H1 (cell line): ENCODE results near the gene HAT1. TPM values are rescaled to one million over a fixed set of nuclear protein-coding genes. Genes with fewer than 3 reads are reported as not detected.

ENCODE experiments used
- CTCF ChIA-PET: fragments of 300-600 bp; sonication (Branson Sonifier 250); formaldehyde crosslinking; loops from one replicate; lab custom pipeline; 2021; ENCODE audit not compliant: partially characterized antibody; lab: Charles Lee
- POLR2A ChIA-PET: fragments of 300-600 bp; sonication (Branson Sonifier 250); formaldehyde crosslinking; loops from one replicate; lab custom pipeline; 2021; ENCODE audit warnings: inconsistent platforms; ENCODE audit not compliant: partially characterized antibody; lab: Charles Lee
- DNase-seq, 2 experiments: peaks; one replicate each; pipeline versions ENCODE4 v3.0.0 to v3.0.0-alpha.2; 2010 to 2022; ENCODE audit warnings: low spot score in 2 of 2, low read depth in 1 of 2, mixed read lengths in 1 of 2
- FAIRE-seq: peaks from 2 replicates; lab custom pipeline; 2011; peaks lifted over from hg19 to GRCh38; lab: Jason Lieb, UNC
- H2AFZ ChIP-seq: 2 replicates; pipeline ENCODE4 v1.8.1; 2012; ENCODE audit warnings: low read length, inconsistent platforms
- H2AK5ac ChIP-seq: 2 replicates; pipeline ENCODE4 v1.6.1; 2013; ENCODE audit warnings: low read depth, low read length
- H2BK120ac ChIP-seq: replicated peaks from 2 replicates; pipeline ENCODE3; 2013; ENCODE audit warnings: low read depth, low read length, inconsistent platforms
- H2BK12ac ChIP-seq: 2 replicates; pipeline ENCODE4 v1.6.1; 2013; ENCODE audit warnings: low read depth, low read length
- H2BK15ac ChIP-seq: 2 replicates; pipeline ENCODE4 v1.6.1; 2013; ENCODE audit warnings: low read length
- H2BK20ac ChIP-seq: 2 replicates; pipeline ENCODE4 v1.6.1; 2013; ENCODE audit warnings: low read length
- H2BK5ac ChIP-seq: 2 replicates; pipeline ENCODE4 v1.6.1; 2013; ENCODE audit warnings: low read depth, low read length
- H3K14ac ChIP-seq: 2 replicates; pipeline ENCODE4 v1.6.1; 2013; ENCODE audit warnings: inconsistent platforms; ENCODE audit not compliant: insufficient read length
- H3K18ac ChIP-seq: 2 replicates; pipeline ENCODE4 v1.6.1; 2013; ENCODE audit warnings: low read length; ENCODE audit errors: extremely low read depth
- H3K23ac ChIP-seq: 2 replicates; pipeline ENCODE4 v1.6.1; 2013; ENCODE audit warnings: inconsistent platforms; ENCODE audit not compliant: insufficient read length
- H3K23me2 ChIP-seq: 2 replicates; pipeline ENCODE4 v1.6.1; 2013; ENCODE audit warnings: low read depth, low read length
- H3K27ac ChIP-seq: 2 replicates; pipeline ENCODE4 v1.6.1; 2011; ENCODE audit warnings: low read depth, low read length, inconsistent platforms
- H3K27me3 ChIP-seq, 4 experiments: replicated peaks in 1 of 4; 1 replicate in 1 of 4; 2 replicates in 3 of 4; pipeline versions ENCODE4 v1.6.1 to v1.8.1; 2011 to 2013; ENCODE audit warnings: low read length in 3 of 4, mild to moderate bottlenecking in 3 of 4, inconsistent platforms in 2 of 4, mixed read lengths in 2 of 4, moderate library complexity in 1 of 4; ENCODE audit not compliant: control insufficient read depth in 3 of 4, insufficient read depth in 3 of 4; ENCODE audit errors: extremely low read depth in 1 of 4
- H3K36me3 ChIP-seq, 4 experiments: 2 replicates each; pipeline versions ENCODE4 v1.6.1 to v1.8.1; 2011 to 2013; ENCODE audit warnings: mild to moderate bottlenecking in 4 of 4, low read length in 3 of 4, moderate library complexity in 2 of 4, control low read depth in 1 of 4, inconsistent platforms in 1 of 4; ENCODE audit not compliant: insufficient read depth in 4 of 4, control insufficient read depth in 2 of 4
- H3K4ac ChIP-seq: replicated peaks from 2 replicates; pipeline ENCODE3; 2013; ENCODE audit warnings: low read length, low read depth, mixed read lengths, inconsistent platforms; ENCODE audit not compliant: insufficient read length
- H3K4me1 ChIP-seq, 4 experiments: replicated peaks in 1 of 4; 1 replicate in 1 of 4; 2 replicates in 3 of 4; pipeline versions ENCODE4 v1.6.1 to v1.8.1; 2011 to 2013; ENCODE audit warnings: low read length in 3 of 4, inconsistent platforms in 2 of 4, mixed read lengths in 1 of 4; ENCODE audit not compliant: insufficient read depth in 4 of 4, control insufficient read depth in 3 of 4
- H3K4me2 ChIP-seq, 2 experiments: 2 replicates each; pipeline versions ENCODE4 v1.6.1 to v1.8.1; 2011 to 2013; ENCODE audit warnings: low read depth in 2 of 2, low read length in 2 of 2, control low read depth in 1 of 2, inconsistent platforms in 1 of 2, mild to moderate bottlenecking in 1 of 2; ENCODE audit not compliant: insufficient read depth in 1 of 2
- H3K4me3 ChIP-seq, 4 experiments: fragments of 200-600, 300-600 bp in 1 of 4; sonication (generic), shearing (Covaris generic), sonication (Bioruptor Twin) in 1 of 4; 2 replicates each; pipeline versions ENCODE4 v1.5.1 to v1.8.1; 2011 to 2016; ENCODE audit warnings: low read length in 4 of 4, low read depth in 3 of 4, control low read depth in 2 of 4, inconsistent platforms in 2 of 4, mild to moderate bottlenecking in 2 of 4, mixed read lengths in 1 of 4, moderate library complexity in 1 of 4; ENCODE audit not compliant: insufficient read depth in 2 of 4; ENCODE audit errors: extremely low read depth in 1 of 4
- H3K56ac ChIP-seq: replicated peaks from 2 replicates; pipeline ENCODE3; 2013; ENCODE audit warnings: low read depth, mild to moderate bottlenecking, mixed read lengths, low read length, inconsistent platforms; ENCODE audit not compliant: insufficient read length
- H3K79me1 ChIP-seq: 2 replicates; pipeline ENCODE4 v1.6.1; 2013; ENCODE audit warnings: low read depth, low read length, control low read depth
- H3K79me2 ChIP-seq, 2 experiments: 2 replicates each; pipeline versions ENCODE4 v1.6.1 to v1.8.1; 2012 to 2013; ENCODE audit warnings: low read length in 2 of 2, mild to moderate bottlenecking in 2 of 2, inconsistent platforms in 1 of 2; ENCODE audit not compliant: insufficient read depth in 2 of 2, control insufficient read depth in 1 of 2
- H3K9ac ChIP-seq, 4 experiments: replicated peaks in 1 of 4; 1 replicate in 1 of 4; 2 replicates in 3 of 4; pipeline versions ENCODE4 v1.6.1 to v1.8.1; 2011 to 2013; ENCODE audit warnings: low read depth in 3 of 4, low read length in 3 of 4, control low read depth in 2 of 4, mild to moderate bottlenecking in 2 of 4, moderate library complexity in 2 of 4, inconsistent platforms in 1 of 4; ENCODE audit errors: extremely low read depth in 1 of 4
- H3K9me3 ChIP-seq, 2 experiments: 2 replicates each; pipeline versions ENCODE4 v1.6.1 to v1.8.1; 2012 to 2013; ENCODE audit warnings: mild to moderate bottlenecking in 2 of 2, moderate library complexity in 2 of 2, control low read depth in 1 of 2, inconsistent platforms in 1 of 2, low read depth in 1 of 2, low read length in 1 of 2, mixed read lengths in 1 of 2; ENCODE audit not compliant: insufficient read depth in 2 of 2
- H4K20me1 ChIP-seq, 2 experiments: replicated peaks in 1 of 2; 2 replicates each; pipeline versions ENCODE3 to v1.8.1; 2011 to 2013; ENCODE audit warnings: inconsistent platforms in 2 of 2, low read length in 2 of 2, mild to moderate bottlenecking in 1 of 2; ENCODE audit not compliant: insufficient read depth in 2 of 2, control insufficient read depth in 1 of 2
- H4K5ac ChIP-seq: 2 replicates; pipeline ENCODE4 v1.6.1; 2013; ENCODE audit warnings: low read length, low read depth, mixed read lengths, inconsistent platforms; ENCODE audit not compliant: insufficient read length
- H4K8ac ChIP-seq: 2 replicates; pipeline ENCODE4 v1.8.0; 2013; ENCODE audit warnings: mild to moderate bottlenecking, moderate library complexity, low read length, inconsistent platforms; ENCODE audit not compliant: insufficient read depth; ENCODE audit errors: extremely low read depth
- H4K91ac ChIP-seq: replicated peaks from 2 replicates; pipeline ENCODE3; 2013; ENCODE audit warnings: low read length, mixed read lengths, inconsistent platforms; ENCODE audit not compliant: insufficient read length
- CEBPB ChIP-seq: IDR thresholded peaks from 2 replicates; pipeline ENCODE4 v1.6.1; 2012; ENCODE audit warnings: low read depth, low read length
- CHD2 ChIP-seq: IDR thresholded peaks from 2 replicates; pipeline ENCODE4 v1.6.1; 2012; ENCODE audit warnings: low read length, improper control_type of control experiment
- EGR1 ChIP-seq: IDR thresholded peaks from 2 replicates; pipeline ENCODE4 v1.6.1; 2011; ENCODE audit warnings: low read depth, low read length, borderline replicate concordance
- EP300 ChIP-seq, 2 experiments: IDR thresholded peaks; 1 replicate in 1 of 2; 2 replicates in 1 of 2; pipeline ENCODE4 v1.6.1; 2011 to 2012; ENCODE audit warnings: low read depth in 2 of 2, low read length in 2 of 2, mild to moderate bottlenecking in 2 of 2, borderline replicate concordance in 1 of 2, inconsistent platforms in 1 of 2, moderate library complexity in 1 of 2
- GABPA ChIP-seq: IDR thresholded peaks from 2 replicates; pipeline ENCODE4 v1.6.1; 2011; ENCODE audit warnings: mild to moderate bottlenecking, low read length, moderate library complexity, borderline replicate concordance; ENCODE audit not compliant: insufficient read depth
- JUN ChIP-seq: IDR thresholded peaks from 2 replicates; pipeline ENCODE4 v1.6.1; 2011; ENCODE audit warnings: low read depth, mild to moderate bottlenecking, improper control_type of control experiment, low read length
- KDM4A ChIP-seq: IDR thresholded peaks from one replicate; pipeline ENCODE4 v1.7.1; 2012; ENCODE audit warnings: low read depth, mild to moderate bottlenecking, moderate library complexity, low read length, inconsistent platforms; ENCODE audit not compliant: severe bottlenecking
- POU5F1 ChIP-seq: IDR thresholded peaks from 2 replicates; pipeline ENCODE4 v1.6.1; 2011; ENCODE audit warnings: low read depth, mild to moderate bottlenecking, low read length, moderate library complexity
- SRF ChIP-seq: IDR thresholded peaks from 2 replicates; pipeline ENCODE4 v1.6.1; 2011; ENCODE audit warnings: mild to moderate bottlenecking, low read depth, low read length, moderate library complexity
- ZNF274 ChIP-seq: IDR thresholded peaks from 2 replicates; pipeline ENCODE4 v1.7.0; 2012; ENCODE audit warnings: low read length, borderline replicate concordance; ENCODE audit errors: extremely low read depth
- WGBS, 2 experiments: shearing (Covaris generic) in 1 of 2; methylation state at CpG; one replicate each; pipeline versions ENCODE4 v1.1.6 to v1.1.7; 2013 to 2015; ENCODE audit warnings: low lambda C conversion rate in 2 of 2, mixed read lengths in 2 of 2, inconsistent platforms in 1 of 2, low coverage in 1 of 2, missing lambda C conversion rate in 1 of 2; ENCODE audit not compliant: insufficient replicate concordance in 2 of 2, insufficient coverage in 1 of 2, insufficient read length in 1 of 2; ENCODE audit errors: extremely low coverage in 1 of 2, missing lambda C conversion rate in 1 of 2; 5-methylcytosine and 5-hydroxymethylcytosine counted together
- polyA plus RNA-seq, 7 experiments: library from polyadenylated mRNA; depleted of rRNA in 3 of 7; stranded (reverse) in 5 of 7; unstranded in 2 of 7; fragments of >200 nt in 5 of 7; fragments of 200-250 nt in 2 of 7; gene quantifications; 1 replicate in 5 of 7; 2 replicates in 1 of 7; 4 replicates in 1 of 7; pipeline versions ENCODE4 v1.2.1 to v1.2.3, GENCODE V29; 2011 to 2013; ENCODE audit warnings: missing spikeins in 2 of 7, mixed read lengths in 2 of 7
- total RNA-seq: library from RNA; stranded (reverse); fragmentation: NEBNext Ultra II Directional; extraction: Animal tissue kit (Norgen Biotek cat#: 25700); gene quantifications from 2 replicates; pipeline ENCODE4 v1.2.1, GENCODE V29; 2021

Gene HAT1
- total and polyA plus RNA-seq, 2 of the 8 experiments (the other 6 are each of a cell fraction or from before 2014, with no cell fraction given): 44.6 to 74.2 TPM

DNA sequence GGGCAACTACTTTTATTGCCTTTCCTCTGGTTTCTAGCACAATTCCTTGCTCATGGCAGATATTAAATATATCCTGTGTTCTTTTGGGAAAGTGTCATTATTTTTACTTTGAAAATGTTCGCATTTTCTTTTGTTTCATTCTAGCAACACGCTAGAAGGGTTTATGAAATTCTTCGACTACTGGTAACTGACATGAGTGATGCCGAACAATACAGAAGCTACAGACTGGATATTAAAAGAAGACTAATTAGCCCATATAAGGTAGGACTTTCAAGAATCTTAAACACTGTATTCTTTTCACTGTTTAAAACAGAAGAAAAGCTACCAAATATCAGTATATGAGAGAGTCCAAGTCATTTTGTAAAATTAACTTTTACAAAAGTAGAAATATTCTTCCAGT lies 56.8 kb downstream of the HAT1 start:
- Histone ChIP-seq H3K27me3 (no peaks in the 10 kb centered on the region), H3K36me3 (peaks cover 0 to 40% (median 7%) of the 10 kb centered on the region in 4 experiments; a peak in 4 of 8 replicates), H4K5ac (no peak overlapping the region), H3K4me1 (no peaks in the 10 kb centered on the region), H3K4ac (no peak overlapping the region), H3K56ac (no peak overlapping the region), H2AFZ (no peak overlapping the region), H3K4me3 (no peak overlapping the region), H2AK5ac (no peak overlapping the region), H3K4me2 (no peak overlapping the region), H3K18ac (no peak overlapping the region), H3K23ac (no peak overlapping the region), H3K9ac (no peak overlapping the region), H3K79me1 (no peaks in the 10 kb centered on the region), H3K79me2 (no peaks in the 10 kb centered on the region), H4K91ac (no peak overlapping the region), H2BK120ac (no peak overlapping the region), H3K9me3 (no peaks in the 10 kb centered on the region), H4K8ac (no peak overlapping the region), H2BK12ac (no peak overlapping the region), H3K23me2 (no peaks in the 10 kb centered on the region), H2BK15ac (no peak overlapping the region), H3K27ac (no peak overlapping the region), H2BK5ac (no peak overlapping the region), H4K20me1 (peaks cover 0 to 2% of the 10 kb centered on the region in 2 experiments), H2BK20ac (no peak overlapping the region), H3K14ac (no peak overlapping the region)
- 93% methylated on average over 4 of the region's 4 CpGs; no CpG with 5 or more reads in 1 of the 2 experiments for WGBS, 2 experiments
- POLR2A ChIA-PET: interaction anchor here (1.5 kb wide), 1 partner anchor 21 kb away, joined by 3 read pairs; no protein-coding TSS in a partner anchor
- DNase-seq (no peak), FAIRE-seq (no peak)
- TF ChIP-seq POU5F1: no peak
- TF ChIP-seq GABPA: no peak
- TF ChIP-seq JUN: no peak
- TF ChIP-seq EP300 (IDR thresholded peaks at IDR 0.05; ENCODE audit: borderline replicate concordance in 1 of 2, low read depth in 2 of 2, low read length in 2 of 2): no peak
- no peak for TF ChIP-seq KDM4A
- no peak for TF ChIP-seq EGR1
- TF ChIP-seq CEBPB: no peak
- no peak for TF ChIP-seq CHD2
- no peak for TF ChIP-seq ZNF274
- TF ChIP-seq SRF: no peak
- CTCF ChIA-PET: interaction anchor here (0.6 to 1.1 kb wide), 3 partner anchors 26 to 758 kb away, joined by 3 read pairs; no protein-coding TSS in a partner anchor
